ENCODE results near the gene CFAP57.

The CFAP57 gene

GRCh38 chr1:43229826-43230780, 58.0 kb downstream of the CFAP57 start:
- DNase-seq = no peak

GRCh38 chr1:43232074-43232473, 59.9 kb downstream of the CFAP57 start:
- DNase-seq = no peak

GRCh38 chr1:43232482-43232881, 60.4 kb downstream of the CFAP57 start:
- no peak for DNase-seq

GRCh38 chr1:43233631-43234030, 61.5 kb downstream of the CFAP57 start:
- no peak for DNase-seq

- no peak for DNase-seq
Observed at GRCh38 chr1:43234267-43234666, 62.1 kb downstream of the CFAP57 start.

GRCh38 chr1:43235040-43235439, 62.9 kb downstream of the CFAP57 start:
- no peak for DNase-seq

GRCh38 chr1:43235451-43236121, 63.5 kb downstream of the CFAP57 start:
- no peak for DNase-seq

- no peak for DNase-seq
Observed at GRCh38 chr1:43237121-43237520, 65.0 kb downstream of the CFAP57 start.

- peak; percentile 13 for DNase-seq
Observed at GRCh38 chr1:43238085-43238484, 66.0 kb downstream of the CFAP57 start.

GRCh38 chr1:43238991-43239469, 66.9 kb downstream of the CFAP57 start:
- DNase-seq = no peak

- no peak for DNase-seq
Observed at GRCh38 chr1:43239484-43239883, 67.4 kb downstream of the CFAP57 start.

GRCh38 chr1:43241413-43241836, 69.3 kb downstream of the CFAP57 start:
- no peak for DNase-seq

GRCh38 chr1:43243299-43243698, 71.2 kb downstream of the CFAP57 start:
- no peak for DNase-seq

- no peak for DNase-seq
Observed at GRCh38 chr1:43246466-43247213, 74.5 kb downstream of the CFAP57 start.

- DNase-seq = no peak
Observed at GRCh38 chr1:43247256-43247921, 75.3 kb downstream of the CFAP57 start.

- no peak for DNase-seq
Observed at GRCh38 chr1:43250351-43250761, 78.2 kb downstream of the CFAP57 start.

- DNase-seq = no peak
Observed at GRCh38 chr1:43251024-43251423, 78.9 kb downstream of the CFAP57 start.

GRCh38 chr1:43252225-43252624, 80.1 kb downstream of the CFAP57 start:
- DNase-seq = no peak

- no peak for DNase-seq
Observed at GRCh38 chr1:43253173-43253572, 81.0 kb downstream of the CFAP57 start.

GRCh38 chr1:43253876-43254275, 81.7 kb downstream of the CFAP57 start:
- DNase-seq = no peak

GRCh38 chr1:43255438-43256210, 83.5 kb downstream of the CFAP57 start:
- no peak for DNase-seq
